HG03378 (cell line): ENCODE measurements around the gene PDP2.
A peak's percentile ranks its signal among the peaks of the same experiment; 100 is the strongest.

Experiments
- ATAC-seq: cut with Tn5 transposase; IDR thresholded peaks from one replicate; pipeline ENCODE4 v1.9.1; 2021; ENCODE audit warnings: mild to moderate bottlenecking, moderate library complexity; ENCODE audit not compliant: unreplicated experiment

Gene PDP2

GRCh38 chr16:66918355-66918754 is 38.0 kb downstream of the PDP2 start:
- ATAC-seq: no peak

DNA sequence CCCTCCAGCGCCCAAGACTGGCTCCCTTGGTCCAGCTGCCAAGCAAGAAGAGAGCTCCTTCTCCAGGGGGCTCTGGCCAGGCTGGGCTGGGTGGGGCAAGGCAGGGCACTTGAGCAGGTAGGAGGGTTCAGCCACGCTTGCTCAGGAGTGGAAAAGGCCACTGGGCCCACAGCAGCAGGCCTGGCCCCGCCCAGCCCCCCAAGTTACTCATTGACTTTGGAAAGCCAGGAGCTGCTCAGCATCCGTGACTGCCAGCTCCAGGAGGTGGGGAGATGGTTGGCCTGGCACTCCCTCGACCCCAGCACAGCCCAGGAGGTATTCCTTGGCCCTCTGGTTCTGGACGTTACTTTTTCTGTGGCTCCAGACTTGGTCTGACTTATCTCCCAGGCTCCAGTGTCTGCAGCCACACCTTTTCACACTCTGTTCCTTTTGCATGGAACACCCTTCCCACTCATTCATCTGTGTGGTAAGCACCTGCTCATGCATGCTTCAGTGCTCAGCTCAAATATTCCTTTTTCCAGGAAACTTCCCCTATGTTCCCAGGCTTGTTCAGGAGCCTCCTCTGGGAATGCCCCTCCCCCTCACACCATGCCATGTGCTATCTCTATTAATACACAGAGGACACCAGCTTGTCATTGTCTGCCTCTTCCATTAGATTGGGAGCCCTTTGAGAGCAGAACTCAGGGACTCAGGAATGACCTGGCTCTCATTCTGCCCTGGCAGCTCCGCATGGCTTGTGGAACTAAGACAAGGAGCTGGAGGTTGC is 38.7 kb downstream of the PDP2 start, which contains the start of gene CDH16:
Gene CDH16 (minus strand): TSS at position 83 of the 766 bp plus-strand sequence. CDS start 820 bp downstream, outside the sequence.
- ATAC-seq: no peak

DNA sequence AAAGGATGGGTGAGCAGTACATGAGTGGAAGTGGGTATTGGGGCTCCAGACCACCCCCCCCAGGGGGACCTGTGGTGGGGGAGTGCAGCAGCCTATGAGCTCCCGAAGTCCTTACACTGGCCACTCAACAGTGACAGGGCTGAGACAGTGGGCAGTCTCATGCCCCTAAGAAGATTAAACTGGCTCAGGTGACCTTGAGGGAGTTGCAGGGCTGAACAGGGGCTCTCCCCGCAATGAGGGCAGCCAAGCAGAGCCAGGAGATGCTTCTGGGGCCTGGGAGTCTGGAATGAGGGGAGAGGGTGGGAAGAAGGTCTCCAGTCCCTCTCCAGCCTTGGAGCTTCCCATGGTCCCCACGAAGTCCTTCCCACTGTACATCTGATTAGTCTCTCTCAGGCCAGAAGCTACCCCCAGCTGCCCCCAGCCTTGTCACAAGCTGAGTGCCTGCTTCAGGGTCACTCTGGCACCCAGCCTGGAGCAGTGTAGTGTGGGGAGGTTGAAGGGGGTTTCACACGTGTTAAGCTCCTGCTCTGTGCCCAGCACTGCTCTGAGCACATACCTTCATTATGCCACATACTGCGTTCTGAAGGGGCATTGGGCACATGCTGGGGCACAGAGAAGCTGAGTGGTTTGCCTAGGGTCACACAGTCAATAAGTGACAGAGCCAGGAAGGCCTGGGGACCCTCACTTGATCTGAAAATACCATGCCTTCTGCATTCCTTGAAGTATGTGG is 39.4 kb downstream of the PDP2 start:
- no peak for ATAC-seq

DNA sequence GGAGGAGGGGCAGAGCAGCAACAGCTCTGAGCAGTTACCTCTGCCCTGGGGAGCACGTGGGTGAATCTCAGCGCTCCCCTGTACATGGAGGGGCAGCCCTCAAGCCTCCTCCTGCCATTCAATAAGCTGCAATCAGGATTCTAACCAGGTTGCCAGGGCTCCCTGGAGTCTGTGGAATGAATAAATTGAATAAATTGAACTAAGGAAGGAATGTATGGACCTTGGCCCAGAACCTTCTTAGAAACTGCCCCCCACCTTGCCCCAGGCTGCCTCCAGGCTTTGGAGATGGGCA is 39.9 kb downstream of the PDP2 start:
- ATAC-seq: no peak

- no peak for ATAC-seq
Observed at GRCh38 chr16:66920924-66921680, 40.8 kb downstream of the PDP2 start.

DNA sequence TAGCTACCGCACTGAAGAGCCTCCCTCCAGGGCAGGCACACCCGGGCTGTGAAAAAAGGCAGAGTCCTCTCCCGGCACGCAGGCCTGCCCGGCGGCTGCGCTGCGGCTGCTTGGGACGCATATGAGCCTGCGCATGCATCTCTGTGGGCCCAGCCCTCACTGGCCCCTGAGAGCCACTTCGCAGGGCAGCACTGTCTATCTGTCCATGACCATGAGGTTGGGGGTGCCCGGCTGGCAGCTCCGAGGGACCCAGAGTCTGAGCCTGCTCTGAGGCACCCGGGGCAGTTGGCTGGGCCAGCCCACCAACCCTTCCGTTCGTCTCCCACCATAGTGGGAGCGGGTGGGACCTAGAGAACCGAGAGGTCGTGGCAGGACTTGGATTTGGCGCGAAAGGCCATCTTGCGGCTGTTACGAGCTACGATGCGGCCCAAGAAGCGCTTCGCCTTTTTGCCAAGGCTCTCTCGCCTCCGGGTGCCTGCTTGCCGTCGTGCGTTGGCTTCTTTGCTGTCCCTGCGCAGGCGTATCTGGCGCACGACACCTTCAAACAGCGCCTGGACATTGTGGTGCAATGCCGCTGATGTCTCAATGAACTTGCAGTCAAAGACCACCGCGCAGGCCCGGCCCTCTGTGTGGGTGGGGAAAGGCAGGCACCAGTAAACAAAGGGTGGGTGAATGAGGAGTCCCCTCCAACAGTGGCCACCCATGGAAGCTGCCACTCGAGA is 41.6 kb downstream of the PDP2 start:
- no peak for ATAC-seq

DNA sequence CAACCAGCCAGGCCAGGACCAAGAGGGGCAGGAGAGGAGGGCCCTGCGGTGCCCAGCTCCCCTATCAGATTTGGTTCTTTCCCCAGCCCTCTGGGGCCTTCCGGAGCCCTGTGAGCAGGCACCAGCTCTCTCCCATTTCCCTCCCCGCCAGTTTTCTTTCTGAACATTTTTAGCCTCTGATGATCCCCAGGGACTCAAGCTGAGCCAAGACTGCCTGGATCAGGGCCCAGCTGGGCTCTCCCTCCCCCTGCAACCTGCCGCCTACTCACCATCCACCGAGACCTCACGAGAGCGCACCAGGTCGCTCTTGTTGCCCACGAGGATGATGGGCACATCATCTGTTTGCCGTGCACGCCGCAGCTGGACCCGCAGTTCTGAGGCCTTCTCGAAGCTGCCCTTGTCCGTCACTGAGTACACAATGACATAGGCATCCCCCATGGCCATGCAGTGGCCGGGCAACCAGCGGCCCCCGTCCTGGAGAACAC is 43.0 kb downstream of the PDP2 start:
- ATAC-seq: no peak

- no peak for ATAC-seq
Observed at GRCh38 chr16:66923866-66924265, 43.6 kb downstream of the PDP2 start.

DNA sequence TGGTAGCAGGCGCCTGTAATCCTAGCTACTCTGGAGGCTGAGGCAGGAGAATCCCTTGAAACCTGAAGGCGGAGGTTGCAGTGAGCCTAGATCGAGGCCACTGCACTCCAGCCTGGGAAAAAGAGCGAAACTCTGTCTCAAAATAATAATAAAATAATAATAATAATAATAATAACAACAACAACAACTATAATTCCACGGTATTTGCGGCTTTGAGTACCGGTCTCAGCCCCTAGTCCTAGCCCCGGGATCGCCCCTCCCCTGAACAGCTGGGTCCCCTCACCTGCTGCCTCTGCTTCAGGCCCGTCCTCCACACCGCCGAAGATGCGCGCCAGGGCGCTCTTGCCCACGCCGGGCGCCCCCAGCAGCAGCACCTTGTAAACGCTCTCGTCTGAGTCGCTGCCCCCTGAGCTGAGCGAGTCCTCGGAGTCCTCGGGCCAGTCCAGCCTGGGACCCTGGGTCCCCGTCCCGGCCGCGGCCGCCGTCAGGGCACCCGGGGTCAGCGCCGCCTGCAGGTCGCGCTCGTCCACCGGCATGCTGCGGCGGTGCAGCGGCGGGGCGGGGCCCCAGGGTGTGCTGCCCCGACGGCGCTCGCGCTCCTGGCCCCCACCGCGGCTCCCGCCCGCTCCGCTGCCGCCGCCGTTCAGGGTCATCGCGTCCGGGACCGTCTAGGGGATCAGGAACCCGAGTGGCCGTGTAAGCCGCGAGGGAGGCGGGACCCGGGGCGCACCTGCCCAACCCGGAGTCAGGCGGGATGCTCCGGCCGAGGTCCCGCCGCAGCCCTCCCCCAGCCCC is 44.4 kb downstream of the PDP2 start:
- no peak for ATAC-seq

GRCh38 chr16:66925322-66925840 is 45.1 kb downstream of the PDP2 start, which contains the start of gene RRAD:
Gene RRAD (minus strand): TSS chr16:66925535. CDS start chr16:66925179, 356 bp downstream.
- ATAC-seq: no peak

DNA sequence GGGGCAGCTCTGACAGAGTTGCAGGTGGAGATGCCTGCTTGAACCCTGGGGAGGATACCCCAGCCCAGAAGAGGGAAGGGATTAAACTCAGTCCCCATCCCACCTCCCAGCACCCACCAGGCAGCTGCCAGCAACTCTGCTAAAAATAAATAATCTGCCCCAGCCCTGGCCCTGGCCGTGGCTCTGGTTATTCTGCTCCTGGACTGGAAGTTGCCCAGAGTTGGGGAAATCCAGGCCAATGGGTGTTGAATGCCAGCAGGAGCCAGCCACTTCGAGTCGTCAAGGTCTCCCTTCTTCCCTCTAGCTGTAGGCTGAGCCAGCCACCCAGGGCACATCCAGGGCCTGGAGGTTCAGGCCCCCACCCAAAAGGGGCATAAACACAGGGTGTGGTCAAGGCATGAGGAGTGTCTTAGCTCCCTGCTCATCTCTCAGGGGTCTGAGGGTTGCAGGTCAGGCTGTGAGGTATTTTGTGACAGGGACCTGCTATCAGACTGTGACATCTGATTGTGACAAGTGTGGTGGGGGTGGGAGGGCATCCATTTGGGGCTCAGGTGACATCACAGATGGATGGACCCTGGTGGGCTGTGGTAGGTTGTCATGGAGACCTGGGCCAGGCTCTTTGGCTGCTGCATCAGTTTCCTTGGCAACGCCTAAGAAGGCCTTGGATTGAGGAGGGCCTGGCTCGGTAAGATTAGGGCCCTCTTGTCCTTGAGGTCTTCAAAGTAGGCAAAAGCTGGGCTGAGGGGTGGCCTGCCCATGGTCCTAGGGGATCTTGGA is 46.0 kb downstream of the PDP2 start:
- no peak for ATAC-seq

DNA sequence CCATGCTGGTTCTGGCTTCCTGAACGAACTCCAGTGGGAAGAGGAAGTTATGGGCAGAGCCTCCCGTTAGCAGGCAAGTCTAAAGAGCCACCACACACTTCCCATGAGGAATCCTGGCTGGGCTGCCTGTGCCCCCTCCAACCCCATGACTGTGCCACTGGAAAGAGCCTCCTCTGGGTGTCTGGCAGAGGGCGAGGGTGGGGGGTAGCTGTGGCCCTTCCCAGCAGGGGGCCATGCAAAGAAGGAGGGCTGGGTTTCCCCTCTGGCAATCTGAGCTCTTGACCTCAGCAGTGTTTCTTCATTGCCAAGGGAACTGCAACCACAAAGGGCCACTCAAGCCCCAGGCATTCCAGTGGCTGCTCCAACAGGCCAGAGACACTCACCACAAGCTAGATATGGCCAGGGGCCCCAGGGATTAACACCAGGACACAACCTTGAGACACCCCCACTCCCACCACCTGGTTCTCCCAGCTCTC is 46.7 kb downstream of the PDP2 start:
- no peak for ATAC-seq

- ATAC-seq: no peak
Observed at GRCh38 chr16:66927918-66928649, 47.8 kb downstream of the PDP2 start.

- no peak for ATAC-seq
Observed at GRCh38 chr16:66928702-66929388, 48.5 kb downstream of the PDP2 start.

- ATAC-seq: no peak
Observed at GRCh38 chr16:66930189-66930588, 49.9 kb downstream of the PDP2 start.

DNA sequence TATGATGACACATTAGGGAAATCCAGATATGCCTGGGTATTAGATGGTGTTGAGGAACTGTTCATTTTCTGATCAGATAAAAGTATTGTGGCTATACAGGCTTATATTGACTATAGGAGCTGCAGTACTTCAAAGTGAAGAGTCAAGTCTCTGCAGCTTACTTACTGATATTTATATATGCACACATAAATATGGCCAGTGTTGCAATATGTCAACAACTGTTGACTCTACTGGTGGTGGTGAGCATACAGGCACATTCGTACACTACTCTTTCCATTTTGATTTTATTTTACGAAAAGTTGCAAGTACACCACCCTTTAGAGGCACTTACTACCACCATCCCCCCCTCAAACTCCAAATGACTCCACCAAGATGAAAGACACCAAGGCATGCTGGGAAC is 51.4 kb downstream of the PDP2 start:
- ATAC-seq: no peak

- ATAC-seq: no peak
Observed at GRCh38 chr16:66932076-66932475, 51.8 kb downstream of the PDP2 start.

- peak; percentile 20 for ATAC-seq
Observed at GRCh38 chr16:66933776-66934137, 53.4 kb downstream of the PDP2 start.
